CD8-positive, alpha-beta memory T cell (primary cell): ENCODE results near the gene ZFHX3. TPM values are rescaled to one million over a fixed set of nuclear protein-coding genes. Genes with fewer than 3 reads are reported as not detected.
"Not testable (repeated sequence)": the region's sequence is repeated elsewhere in the genome, so short reads cannot be mapped to it uniquely, and the experiment has no call there.

Experiments used
- CTCF ChIA-PET: fragments of 350-600 bp; sonication (Branson Sonifier 250); formaldehyde crosslinking; loops from one replicate; lab custom pipeline; 2021; ENCODE audit warnings: antibody characterized with exemption; lab: Charles Lee
- POLR2A ChIA-PET: fragments of 350-600 bp; sonication (Branson Sonifier 250); formaldehyde crosslinking; loops from one replicate; lab custom pipeline; 2021; ENCODE audit warnings: antibody characterized with exemption; lab: Charles Lee
- DNase-seq, 5 donors: peaks; one replicate each; pipeline versions ENCODE4 v3.0.0 to v3.0.0-alpha.2; 2020 to 2022; ENCODE audit warnings: mixed read lengths in 1 of 5
- H3K27ac ChIP-seq: one replicate; pipeline ENCODE4 v1.7.0; 2013; ENCODE audit warnings: low read depth, mild to moderate bottlenecking, low read length, moderate library complexity
- H3K27me3 ChIP-seq: 2 replicates; pipeline ENCODE4 v1.7.0; 2013; ENCODE audit warnings: low read length, mild to moderate bottlenecking; ENCODE audit not compliant: insufficient read depth, poor library complexity, severe bottlenecking
- H3K36me3 ChIP-seq: 2 replicates; pipeline ENCODE4 v1.7.0; 2013; ENCODE audit warnings: mild to moderate bottlenecking, low read length, moderate library complexity; ENCODE audit not compliant: insufficient read depth
- H3K4me1 ChIP-seq: 2 replicates; pipeline ENCODE4 v1.7.0; 2013; ENCODE audit warnings: mild to moderate bottlenecking, low read length, moderate library complexity; ENCODE audit not compliant: insufficient read depth
- H3K4me3 ChIP-seq: 2 replicates; pipeline ENCODE4 v1.7.0; 2013; ENCODE audit warnings: mild to moderate bottlenecking, low read length
- H3K9me3 ChIP-seq: 2 replicates; pipeline ENCODE4 v1.7.0; 2013; ENCODE audit warnings: mild to moderate bottlenecking, low read length
- H3K27ac Mint-ChIP-seq, 8 donors: one replicate each; pipeline ENCODE4 v1.8.0; 2020 to 2021; ENCODE audit warnings: mixed read lengths in 8 of 8, mild to moderate bottlenecking in 6 of 8, inconsistent platforms in 3 of 8, moderate library complexity in 3 of 8
- H3K27me3 Mint-ChIP-seq, 2 donors: one replicate each; pipeline ENCODE4 v1.8.0; 2020 to 2021; ENCODE audit warnings: mixed read lengths in 2 of 2, mild to moderate bottlenecking in 1 of 2, moderate library complexity in 1 of 2
- H3K36me3 Mint-ChIP-seq, 3 donors: one replicate each; pipeline ENCODE4 v1.8.0; 2020 to 2021; ENCODE audit warnings: mixed read lengths in 3 of 3, inconsistent platforms in 1 of 3, mild to moderate bottlenecking in 1 of 3
- H3K4me1 Mint-ChIP-seq, 3 donors: one replicate each; pipeline ENCODE4 v1.8.0; 2020 to 2021; ENCODE audit warnings: mixed read lengths in 3 of 3, inconsistent platforms in 1 of 3, mild to moderate bottlenecking in 1 of 3
- H3K4me3 Mint-ChIP-seq, 7 donors: one replicate each; pipeline ENCODE4 v1.8.0; 2020 to 2021; ENCODE audit warnings: mixed read lengths in 7 of 7, mild to moderate bottlenecking in 6 of 7, moderate library complexity in 4 of 7, inconsistent platforms in 2 of 7
- H3K9me3 Mint-ChIP-seq, 5 donors: one replicate each; pipeline ENCODE4 v1.8.0; 2020 to 2022; ENCODE audit warnings: mixed read lengths in 5 of 5, mild to moderate bottlenecking in 3 of 5, moderate library complexity in 2 of 5, inconsistent platforms in 1 of 5
- polyA plus RNA-seq: library from polyadenylated mRNA; unstranded; fragments of 300-500 nt; fragmentation: Illumina TruSeq; gene quantifications from one replicate; pipeline ENCODE4 v1.2.3, GENCODE V29; 2021
- total RNA-seq, 2 experiments: library from RNA; stranded (reverse); gene quantifications; one replicate each; pipeline ENCODE4 v1.2.3, GENCODE V29; 2021

ZFHX3 gene
- total and polyA plus RNA-seq, 3 experiments from 2014 or later: 0.13 to 0.22 (median 0.20) TPM

- H3K36me3 Mint-ChIP-seq: no peaks in the 10 kb centered on the region
- no peaks in the 10 kb centered on the region for H3K4me1 Mint-ChIP-seq
- H3K27me3 Mint-ChIP-seq: no peaks in the 10 kb centered on the region
- H3K27ac ChIP-seq: no peak overlapping the region
- no peaks in the 10 kb centered on the region for H3K36me3 ChIP-seq
- no peak overlapping the region for H3K4me3 ChIP-seq
- H3K4me3 Mint-ChIP-seq: no peak overlapping the region
- no peaks in the 10 kb centered on the region for H3K9me3 ChIP-seq
- POLR2A ChIA-PET: no interaction called here
- H3K27me3 ChIP-seq: no peaks in the 10 kb centered on the region
- no peaks in the 10 kb centered on the region for H3K4me1 ChIP-seq
- H3K27ac Mint-ChIP-seq: no peak overlapping the region
- DNase-seq: no peak
- CTCF ChIA-PET: no interaction called here
- H3K9me3 Mint-ChIP-seq: peaks cover 0 to 5% (median under 1%) of the 10 kb centered on the region in 5 donors
Observed at GRCh38 chr16:72995151-72995881, 52.6 kb downstream of the ZFHX3 start.

GRCh38 chr16:72992142-72992601 is 55.8 kb downstream of the ZFHX3 start:
- no peaks in the 10 kb centered on the region for H3K4me1 ChIP-seq
- CTCF ChIA-PET: no interaction called here
- no peak overlapping the region for H3K4me3 ChIP-seq
- peaks cover 0 to 6% (median 0%) of the 10 kb centered on the region in 5 donors for H3K9me3 Mint-ChIP-seq
- H3K27me3 Mint-ChIP-seq: peaks cover 0 to 1% of the 10 kb centered on the region in 2 donors
- POLR2A ChIA-PET: no interaction called here
- H3K36me3 ChIP-seq: no peaks in the 10 kb centered on the region
- DNase-seq: no peak
- no peak overlapping the region for H3K4me3 Mint-ChIP-seq
- H3K27me3 ChIP-seq: no peaks in the 10 kb centered on the region
- H3K36me3 Mint-ChIP-seq: no peaks in the 10 kb centered on the region
- no peaks in the 10 kb centered on the region for H3K9me3 ChIP-seq
- H3K27ac Mint-ChIP-seq: peak overlapping the region in 1 of 8 donors; percentile 14
- no peaks in the 10 kb centered on the region for H3K4me1 Mint-ChIP-seq
- H3K27ac ChIP-seq: no peak overlapping the region

- Mint-ChIP-seq H3K27me3 (peaks cover 0 to 1% of the 10 kb centered on the region in 2 donors), H3K36me3 (no peaks in the 10 kb centered on the region), H3K27ac (no peak overlapping the region), H3K4me3 (no peak overlapping the region), H3K9me3 (peaks cover 0 to 6% (median 0%) of the 10 kb centered on the region in 5 donors), H3K4me1 (no peaks in the 10 kb centered on the region)
- H3K36me3 ChIP-seq: no peaks in the 10 kb centered on the region
- no peaks in the 10 kb centered on the region for H3K4me1 ChIP-seq
- no peaks in the 10 kb centered on the region for H3K9me3 ChIP-seq
- no peak overlapping the region for H3K27ac ChIP-seq
- DNase-seq: no peak
- POLR2A ChIA-PET: no interaction called here
- H3K4me3 ChIP-seq: no peak overlapping the region
- H3K27me3 ChIP-seq: no peaks in the 10 kb centered on the region
- CTCF ChIA-PET: no interaction called here
Observed at GRCh38 chr16:72991644-72992043, 56.3 kb downstream of the ZFHX3 start.

DNA sequence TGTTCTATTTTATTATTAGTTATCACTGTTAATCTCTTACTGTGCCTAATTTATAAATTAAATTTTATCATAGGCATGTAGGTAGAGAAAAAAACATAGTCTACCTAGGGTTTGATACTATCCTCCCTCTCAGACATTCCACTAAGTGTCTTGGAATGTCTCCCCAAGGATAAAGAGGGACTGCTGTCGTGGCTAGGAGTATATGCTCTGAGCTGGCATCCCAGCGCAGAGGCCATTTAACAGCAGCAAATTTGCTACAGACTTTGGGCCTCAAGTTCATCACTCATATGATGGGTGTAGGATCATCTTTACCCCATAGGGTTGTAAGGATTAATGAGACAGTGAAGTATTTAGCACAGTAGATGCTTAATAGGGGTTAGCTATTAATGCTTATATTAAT is 56.7 kb downstream of the ZFHX3 start:
- Mint-ChIP-seq H3K27ac (no peak overlapping the region), H3K4me1 (no peaks in the 10 kb centered on the region), H3K9me3 (peaks cover 0 to 6% (median 0%) of the 10 kb centered on the region in 5 donors), H3K36me3 (no peaks in the 10 kb centered on the region), H3K4me3 (no peak overlapping the region), H3K27me3 (peaks cover 0 to 1% of the 10 kb centered on the region in 2 donors)
- POLR2A ChIA-PET: no interaction called here
- no peak for DNase-seq
- H3K27ac ChIP-seq: no peak overlapping the region
- H3K36me3 ChIP-seq: no peaks in the 10 kb centered on the region
- no peaks in the 10 kb centered on the region for H3K9me3 ChIP-seq
- H3K4me3 ChIP-seq: no peak overlapping the region
- CTCF ChIA-PET: no interaction called here
- no peaks in the 10 kb centered on the region for H3K4me1 ChIP-seq
- H3K27me3 ChIP-seq: no peaks in the 10 kb centered on the region

GRCh38 chr16:72990571-72990970 is 57.4 kb downstream of the ZFHX3 start:
- H3K9me3 ChIP-seq: no peaks in the 10 kb centered on the region

GRCh38 chr16:72989579-72990551 is 58.1 kb downstream of the ZFHX3 start:
- Histone ChIP-seq H3K27ac (no peak overlapping the region), H3K4me3 (no peak overlapping the region), H3K9me3 (no peaks in the 10 kb centered on the region), H3K27me3 (no peaks in the 10 kb centered on the region), H3K36me3 (no peaks in the 10 kb centered on the region), H3K4me1 (no peaks in the 10 kb centered on the region)
- Mint-ChIP-seq H3K4me3 (no peak overlapping the region), H3K9me3 (peaks cover 0 to 3% (median 0%) of the 10 kb centered on the region in 5 donors), H3K4me1 (no peaks in the 10 kb centered on the region), H3K27me3 (peaks cover 0 to 1% of the 10 kb centered on the region in 2 donors), H3K36me3 (no peaks in the 10 kb centered on the region), H3K27ac (no peak overlapping the region)
- CTCF ChIA-PET: no interaction called here
- POLR2A ChIA-PET: no interaction called here
- DNase-seq: no peak

More at GRCh38 chr16:72990571-72990970, 57.4 kb downstream of the ZFHX3 start:
- no peak for DNase-seq
- peaks cover 0 to 1% of the 10 kb centered on the region in 2 donors for H3K27me3 Mint-ChIP-seq
- no peak overlapping the region for H3K27ac Mint-ChIP-seq
- CTCF ChIA-PET: no interaction called here
- H3K27ac ChIP-seq: no peak overlapping the region
- no peaks in the 10 kb centered on the region for H3K36me3 ChIP-seq
- H3K4me3 ChIP-seq: no peak overlapping the region
- no peaks in the 10 kb centered on the region for H3K4me1 Mint-ChIP-seq
- H3K9me3 Mint-ChIP-seq: peaks cover 0 to 5% (median 0%) of the 10 kb centered on the region in 5 donors
- no peaks in the 10 kb centered on the region for H3K4me1 ChIP-seq
- no peak overlapping the region for H3K4me3 Mint-ChIP-seq
- no peaks in the 10 kb centered on the region for H3K36me3 Mint-ChIP-seq
- POLR2A ChIA-PET: no interaction called here
- H3K27me3 ChIP-seq: no peaks in the 10 kb centered on the region

GRCh38 chr16:72989203-72989578 is 58.7 kb downstream of the ZFHX3 start:
- H3K9me3 Mint-ChIP-seq, H3K4me1 Mint-ChIP-seq, POLR2A ChIA-PET, H3K27me3 ChIP-seq, H3K27ac Mint-ChIP-seq, CTCF ChIA-PET, H3K4me3 ChIP-seq, H3K27ac ChIP-seq, H3K9me3 ChIP-seq, DNase-seq, H3K27me3 Mint-ChIP-seq, H3K4me3 Mint-ChIP-seq, H3K36me3 Mint-ChIP-seq, H3K36me3 ChIP-seq, H3K4me1 ChIP-seq: not testable (repeated sequence)

- no peak overlapping the region for H3K27ac ChIP-seq
- no peak overlapping the region for H3K27ac Mint-ChIP-seq
- no peaks in the 10 kb centered on the region for H3K36me3 ChIP-seq
- H3K4me1 ChIP-seq: no peaks in the 10 kb centered on the region
- H3K36me3 Mint-ChIP-seq: no peaks in the 10 kb centered on the region
- no peaks in the 10 kb centered on the region for H3K27me3 ChIP-seq
- H3K9me3 ChIP-seq: no peaks in the 10 kb centered on the region
- H3K4me3 Mint-ChIP-seq: no peak overlapping the region
- H3K4me3 ChIP-seq: no peak overlapping the region
- H3K9me3 Mint-ChIP-seq: peaks cover 0 to 3% (median 0%) of the 10 kb centered on the region in 5 donors
- ChIA-PET CTCF (no interaction called here), POLR2A (no interaction called here)
- H3K4me1 Mint-ChIP-seq: no peaks in the 10 kb centered on the region
- H3K27me3 Mint-ChIP-seq: peaks cover 0 to 1% of the 10 kb centered on the region in 2 donors
- no peak for DNase-seq
Observed at GRCh38 chr16:72988569-72988968, 59.4 kb downstream of the ZFHX3 start.
